ENCODE results near the gene PLCL1.
"Not testable (repeated sequence)": the region's sequence is repeated elsewhere in the genome, so short reads cannot be mapped to it uniquely, and the experiment has no call there.

The PLCL1 gene

DNA sequence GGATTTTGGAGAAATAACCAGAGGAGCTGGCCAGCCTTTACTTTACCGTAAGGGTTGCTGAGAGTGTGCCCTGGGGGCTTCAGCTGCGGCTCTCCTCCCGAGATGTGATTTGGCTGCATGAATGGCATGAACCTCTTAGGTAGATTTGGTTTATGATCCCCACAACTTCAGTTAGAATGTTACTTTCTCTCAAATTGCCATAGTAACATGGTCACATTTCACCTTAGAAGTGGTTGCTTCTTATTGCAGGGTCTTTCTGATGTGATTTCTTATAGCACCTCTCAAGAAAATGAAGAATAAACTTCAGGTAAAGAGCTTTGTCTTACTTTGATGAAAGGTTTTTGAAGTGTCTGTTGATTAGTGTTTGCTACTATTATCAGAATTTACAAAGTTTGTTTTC, 5.6 kb downstream of the PLCL1 start:
- DNase-seq (ENCODE audit: low read depth) = no peak

DNA sequence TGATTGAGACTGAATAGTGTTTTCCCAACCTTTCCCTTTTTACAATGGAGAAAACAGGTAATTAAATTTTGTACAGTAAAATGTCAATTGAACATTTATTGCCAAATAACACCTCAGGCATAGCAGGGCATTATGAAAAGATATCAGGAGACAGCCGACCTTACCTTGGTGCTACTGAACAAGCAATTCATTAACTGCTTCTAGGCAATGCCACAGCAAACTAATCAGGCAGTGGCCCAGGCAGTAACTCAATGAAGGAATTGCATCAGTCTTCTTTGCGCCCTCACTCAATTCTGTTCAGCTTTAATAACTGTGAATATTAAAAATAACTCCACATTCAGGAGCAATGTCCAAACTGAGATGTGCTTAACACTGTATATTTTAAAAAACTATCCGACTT, 6.1 kb downstream of the PLCL1 start:
- DNase-seq (ENCODE audit: low read depth) = no peak

DNA sequence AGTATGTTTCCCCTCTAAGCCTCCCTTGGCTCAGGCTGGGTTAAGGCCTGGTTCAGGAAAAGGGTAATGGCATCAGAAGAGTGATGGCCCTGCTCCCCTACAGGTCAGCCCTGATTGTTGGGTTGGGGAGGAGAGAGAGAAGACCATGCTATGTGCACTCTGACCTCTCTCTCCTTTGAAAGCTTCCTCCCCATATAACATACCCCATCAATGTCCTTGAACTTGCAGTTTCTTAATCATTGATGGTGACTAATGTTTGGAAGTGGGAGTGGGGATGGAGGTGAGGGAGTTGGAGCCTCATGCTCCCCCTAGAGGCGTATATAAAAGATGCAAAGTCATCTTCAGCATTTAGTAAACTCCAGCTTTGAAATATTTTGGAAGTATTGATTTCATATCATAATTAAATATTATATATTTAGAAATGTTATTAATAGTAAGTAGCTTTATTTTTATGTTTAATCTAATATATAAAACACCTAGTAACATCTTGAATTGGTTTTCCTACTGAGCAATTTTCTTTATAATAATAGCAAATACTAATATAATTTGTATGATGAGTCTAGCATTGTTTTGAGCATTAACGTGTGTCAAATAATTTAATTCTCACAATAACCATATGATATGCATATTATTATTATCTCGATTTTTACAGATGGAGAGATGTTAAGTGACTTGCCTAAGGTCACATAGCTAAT, 8.8 kb downstream of the PLCL1 start:
- DNase-seq (ENCODE audit: low read depth) = no peak

DNA sequence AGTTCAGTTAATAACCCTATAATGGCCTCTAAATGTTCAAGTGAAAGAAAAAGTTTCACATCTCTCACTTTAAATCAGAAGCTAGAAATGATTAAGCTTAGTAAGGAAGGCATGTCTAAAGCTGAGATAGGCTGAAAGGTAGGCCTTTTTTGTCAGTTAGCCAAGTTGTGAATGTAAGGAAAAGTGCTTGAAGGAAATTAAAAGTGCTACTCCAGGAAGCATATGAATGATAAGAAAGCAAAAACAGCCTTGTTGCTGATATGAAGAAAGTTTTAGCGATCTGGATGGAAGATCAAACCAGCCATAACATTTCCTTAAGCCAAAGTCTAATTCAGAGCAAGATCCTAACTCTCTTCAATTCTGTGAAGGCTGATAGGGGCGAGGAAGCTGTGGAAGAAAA, 10.1 kb downstream of the PLCL1 start:
- no peak for DNase-seq (ENCODE audit: low read depth)

DNA sequence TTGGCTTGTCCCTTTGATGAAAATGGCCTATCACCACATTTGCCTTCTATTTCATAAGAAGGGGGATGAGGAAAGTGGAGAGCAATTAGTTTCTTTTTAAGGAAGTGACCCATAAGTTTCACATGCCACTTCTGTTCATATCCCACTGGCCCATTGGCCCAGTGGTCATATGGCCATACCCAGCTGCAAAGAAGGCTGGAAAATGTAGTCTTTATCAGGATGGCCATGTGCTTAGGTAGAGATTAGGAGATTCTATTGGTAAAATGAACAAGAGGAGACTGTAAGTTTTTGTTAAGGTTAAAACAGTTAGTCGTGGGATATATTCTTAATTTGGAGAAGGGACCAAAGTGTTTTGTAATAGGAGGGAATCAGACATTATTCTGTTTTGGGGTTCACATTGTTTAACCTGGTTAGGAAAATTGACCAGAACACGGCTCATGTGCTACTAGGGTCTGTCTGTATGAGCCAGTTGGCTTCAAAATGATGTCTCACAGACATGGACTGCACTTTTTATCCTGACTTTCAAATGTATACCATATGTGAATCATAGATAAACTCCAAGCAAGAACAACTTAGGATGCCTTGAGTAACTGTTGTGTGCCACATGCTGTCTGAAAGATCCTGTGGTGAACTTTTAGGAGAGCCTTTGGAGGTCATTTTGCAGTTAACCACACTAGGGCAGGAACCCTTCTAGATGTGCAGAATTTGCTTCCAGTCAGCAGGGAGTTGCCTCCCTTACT, 17.3 kb downstream of the PLCL1 start:
- DNase-seq (ENCODE audit: low read depth) = no peak

DNA sequence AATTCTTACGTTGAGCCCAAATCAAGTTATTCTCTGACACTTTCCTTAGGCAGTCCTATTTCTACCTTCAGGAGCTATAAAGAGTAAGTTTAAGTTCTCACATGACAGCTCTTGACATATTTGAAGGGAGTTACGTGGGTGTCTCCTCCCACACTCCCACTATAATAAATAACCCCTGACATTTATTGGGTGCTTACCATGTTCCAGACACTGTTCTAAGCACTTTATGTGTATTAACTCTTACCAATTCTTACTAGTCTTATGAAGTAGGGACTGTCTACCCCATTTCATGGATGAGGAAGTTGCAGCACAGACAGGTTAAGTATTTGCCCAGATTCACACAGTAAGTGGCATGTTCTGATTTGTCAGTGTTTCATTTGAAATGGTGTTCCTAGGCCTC, 17.9 kb downstream of the PLCL1 start:
- DNase-seq (ENCODE audit: low read depth) = no peak

DNA sequence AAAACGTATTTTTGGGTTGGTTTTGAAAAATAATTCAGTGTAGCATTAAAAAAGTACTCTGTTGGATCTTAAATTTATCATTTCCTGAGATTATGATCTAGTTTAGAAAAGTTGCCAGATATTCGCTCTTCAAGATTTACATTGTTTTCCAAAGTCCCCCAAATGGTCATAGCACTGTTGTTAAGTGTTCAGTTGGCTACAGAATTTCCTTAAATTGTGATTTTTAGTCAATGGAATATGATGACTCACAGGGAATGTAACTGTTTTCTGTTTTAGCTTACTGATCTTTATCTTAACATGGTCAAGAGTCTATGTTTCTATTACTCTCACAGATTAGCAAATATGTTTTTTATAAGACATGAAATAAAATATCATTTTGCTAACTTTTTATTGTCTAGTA, 23.2 kb downstream of the PLCL1 start:
- no peak for DNase-seq (ENCODE audit: low read depth)

DNA sequence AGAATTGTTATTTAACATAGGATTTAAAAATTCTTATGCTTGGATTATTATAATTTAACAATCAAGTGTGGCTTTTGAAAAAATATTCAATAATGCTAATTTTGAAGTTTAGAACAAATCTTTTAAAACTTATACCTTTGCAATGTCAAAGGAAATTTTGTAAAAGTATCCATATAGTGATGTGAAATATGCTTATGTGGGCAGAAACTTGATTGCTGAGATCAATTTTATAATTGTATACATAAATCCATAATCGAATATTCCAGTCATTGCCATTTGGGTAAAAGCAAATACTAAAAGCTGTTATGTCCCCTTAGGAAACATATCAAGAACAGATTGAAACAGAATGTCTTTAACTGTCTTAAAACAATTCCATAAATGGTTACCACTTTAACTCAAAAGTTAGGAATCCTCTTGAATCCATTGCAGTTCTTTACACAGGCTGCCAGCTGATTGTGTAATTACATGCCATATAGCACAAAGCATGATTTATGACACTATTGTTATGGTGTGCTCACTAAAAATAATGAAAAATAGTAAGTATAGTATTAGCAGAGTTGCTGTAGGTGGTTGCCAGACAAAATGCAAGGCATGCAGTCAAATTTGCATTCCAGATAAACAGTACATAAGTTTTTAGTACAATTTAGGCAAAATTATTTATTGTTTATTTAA, 24.2 kb downstream of the PLCL1 start:
- no peak for DNase-seq (ENCODE audit: low read depth)

DNA sequence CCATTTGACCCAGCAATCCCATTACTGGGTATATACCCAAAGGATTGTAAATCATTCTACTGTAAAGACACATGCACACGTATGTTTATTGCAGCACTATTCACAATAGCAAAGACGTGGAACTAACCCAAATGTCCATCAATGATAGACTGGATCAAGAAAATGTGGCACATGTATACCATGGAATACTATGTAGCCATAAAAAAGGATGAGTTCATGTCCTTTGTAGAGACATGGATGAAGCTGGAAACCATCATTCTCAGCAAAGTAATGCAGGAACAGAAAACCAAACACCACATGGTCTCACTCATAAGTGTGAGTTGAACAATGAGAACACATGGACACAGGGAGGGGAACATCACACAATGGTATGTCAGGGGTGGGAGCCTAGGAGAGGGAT, 30.4 kb downstream of the PLCL1 start:
- not testable (repeated sequence) for DNase-seq (ENCODE audit: low read depth)

DNA sequence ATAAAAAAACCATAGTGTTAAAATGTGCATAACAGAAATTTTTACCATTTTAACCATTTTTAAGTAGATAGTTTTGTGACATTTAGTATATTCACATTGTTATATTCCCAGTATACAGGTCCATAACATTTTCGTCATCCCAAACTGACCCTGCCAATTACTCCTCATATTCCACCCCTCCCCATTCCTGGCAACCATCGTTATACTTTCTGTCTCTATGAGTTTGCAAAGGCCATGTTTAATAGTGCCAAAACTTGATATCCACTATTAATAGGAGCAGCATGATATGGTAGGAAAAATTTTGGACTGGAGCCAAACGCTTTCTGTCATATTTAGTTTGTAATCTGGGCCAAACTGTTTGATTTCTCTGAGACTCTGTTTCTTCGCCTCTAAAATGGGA, 30.9 kb downstream of the PLCL1 start:
- DNase-seq (ENCODE audit: low read depth) = no peak

DNA sequence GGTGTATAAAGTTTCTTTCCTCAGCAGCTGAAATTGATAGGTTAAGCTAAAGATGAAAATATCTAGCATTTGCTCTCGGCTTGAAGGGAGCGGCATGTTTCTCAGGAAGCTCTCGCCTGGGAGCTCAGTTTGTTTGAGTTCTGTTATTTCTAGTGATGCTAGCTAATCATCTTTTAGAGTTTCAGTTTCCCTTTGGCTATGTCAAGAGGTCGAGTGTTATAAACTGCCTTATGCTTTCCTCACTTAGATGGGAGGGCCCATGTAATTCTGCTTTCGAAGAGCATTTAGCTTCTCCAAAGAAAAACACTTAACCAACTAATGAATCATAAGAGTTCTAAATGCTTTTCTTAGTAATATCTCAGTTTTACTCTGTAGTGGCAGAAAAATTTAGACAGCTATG, 33.6 kb downstream of the PLCL1 start:
- peak; percentile 11 for DNase-seq (ENCODE audit: low read depth)

DNA sequence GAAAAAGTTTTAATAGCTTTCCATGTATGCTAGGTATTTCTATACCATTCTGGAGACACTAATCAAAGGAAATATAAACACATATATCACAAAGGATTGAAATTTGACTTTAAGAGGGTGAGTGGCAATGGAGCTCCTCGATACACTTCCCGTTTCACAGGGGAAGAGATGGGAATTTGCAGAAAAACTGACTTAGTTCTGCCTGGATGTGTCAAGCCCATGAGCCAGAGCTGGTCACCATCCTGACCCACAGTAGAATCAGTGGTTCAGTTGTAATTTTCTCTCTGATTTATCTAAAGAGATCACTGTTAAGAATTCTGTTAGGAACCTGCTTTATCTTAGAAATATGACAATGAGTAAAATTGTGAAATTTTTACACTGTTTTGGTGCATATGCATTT, 34.2 kb downstream of the PLCL1 start:
- no peak for DNase-seq (ENCODE audit: low read depth)

DNA sequence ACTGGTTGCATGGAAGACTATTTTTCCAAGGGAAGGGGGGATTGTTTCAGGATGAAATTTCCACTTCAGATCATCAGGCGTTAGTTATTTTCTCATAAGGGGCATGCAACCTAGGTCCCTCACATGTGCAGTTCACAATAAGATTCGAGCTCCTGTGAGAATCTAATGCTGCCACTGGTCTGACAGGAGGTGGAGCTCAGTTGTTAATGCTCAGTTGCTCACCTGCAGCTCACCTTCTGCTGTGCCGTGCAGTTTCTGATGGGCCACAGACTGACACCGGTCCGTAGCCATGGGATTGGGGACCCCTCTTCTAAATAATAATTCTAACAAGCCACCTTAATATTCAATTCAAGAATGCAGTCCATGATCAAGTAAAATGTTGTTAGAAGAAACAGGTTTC, 34.9 kb downstream of the PLCL1 start:
- no peak for DNase-seq (ENCODE audit: low read depth)

DNA sequence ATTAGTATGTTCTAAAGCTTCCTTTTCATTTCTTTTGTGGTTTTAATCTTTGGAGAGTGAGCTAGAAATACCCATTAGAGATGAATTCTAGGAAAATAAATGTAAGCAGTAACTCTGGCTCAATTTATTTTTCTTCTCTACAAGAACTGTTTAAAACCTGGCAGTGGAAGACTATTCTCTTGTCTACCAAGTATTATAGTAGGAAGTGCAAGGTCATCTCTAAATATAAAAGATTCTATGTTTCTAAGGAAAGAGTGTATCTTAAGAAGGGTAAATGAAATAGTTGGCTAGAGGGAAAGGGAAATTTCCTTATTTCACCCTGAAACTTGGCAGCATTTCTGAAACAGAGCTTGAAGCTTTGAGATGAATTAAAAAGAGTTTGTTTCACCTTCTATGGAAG, 35.5 kb downstream of the PLCL1 start:
- no peak for DNase-seq (ENCODE audit: low read depth)

DNA sequence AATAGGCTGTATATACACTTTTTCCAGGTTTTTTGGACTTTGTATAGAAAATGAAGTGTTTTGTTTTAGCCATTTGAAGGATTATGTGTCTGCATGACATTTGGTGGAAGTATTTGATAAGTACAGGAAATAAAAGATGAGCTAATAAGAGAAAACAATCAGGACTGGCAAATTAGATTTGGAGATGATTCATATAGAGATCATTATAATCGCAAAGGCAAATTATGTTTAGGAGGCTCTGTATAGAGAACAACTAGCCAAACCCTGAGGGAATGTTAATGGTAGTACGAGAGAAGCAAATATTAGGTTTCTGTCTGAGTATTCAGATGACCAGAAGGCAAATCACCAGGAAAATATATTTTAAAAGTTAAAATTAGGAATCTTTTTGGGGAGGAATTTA, 41.7 kb downstream of the PLCL1 start:
- no peak for DNase-seq (ENCODE audit: low read depth)

DNA sequence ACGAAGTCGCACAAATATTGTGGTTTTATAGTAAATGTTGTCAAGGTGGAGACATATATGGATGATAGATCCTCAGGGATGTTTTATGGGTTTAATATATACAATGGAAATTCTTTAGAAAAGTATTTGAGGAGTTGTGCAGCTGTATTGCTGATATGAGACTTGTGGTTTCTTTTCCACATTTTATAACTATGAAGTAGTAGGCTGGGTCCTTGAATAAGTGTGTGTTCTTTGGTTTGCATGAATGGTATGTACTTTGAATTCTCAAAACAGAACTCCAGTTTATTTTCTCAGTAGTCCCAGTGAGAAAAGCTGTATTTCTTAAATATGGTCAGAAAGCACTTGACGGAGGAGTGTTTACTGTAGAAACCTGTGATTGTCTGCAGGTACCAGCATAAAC, 42.4 kb downstream of the PLCL1 start:
- DNase-seq (ENCODE audit: low read depth) = no peak

DNA sequence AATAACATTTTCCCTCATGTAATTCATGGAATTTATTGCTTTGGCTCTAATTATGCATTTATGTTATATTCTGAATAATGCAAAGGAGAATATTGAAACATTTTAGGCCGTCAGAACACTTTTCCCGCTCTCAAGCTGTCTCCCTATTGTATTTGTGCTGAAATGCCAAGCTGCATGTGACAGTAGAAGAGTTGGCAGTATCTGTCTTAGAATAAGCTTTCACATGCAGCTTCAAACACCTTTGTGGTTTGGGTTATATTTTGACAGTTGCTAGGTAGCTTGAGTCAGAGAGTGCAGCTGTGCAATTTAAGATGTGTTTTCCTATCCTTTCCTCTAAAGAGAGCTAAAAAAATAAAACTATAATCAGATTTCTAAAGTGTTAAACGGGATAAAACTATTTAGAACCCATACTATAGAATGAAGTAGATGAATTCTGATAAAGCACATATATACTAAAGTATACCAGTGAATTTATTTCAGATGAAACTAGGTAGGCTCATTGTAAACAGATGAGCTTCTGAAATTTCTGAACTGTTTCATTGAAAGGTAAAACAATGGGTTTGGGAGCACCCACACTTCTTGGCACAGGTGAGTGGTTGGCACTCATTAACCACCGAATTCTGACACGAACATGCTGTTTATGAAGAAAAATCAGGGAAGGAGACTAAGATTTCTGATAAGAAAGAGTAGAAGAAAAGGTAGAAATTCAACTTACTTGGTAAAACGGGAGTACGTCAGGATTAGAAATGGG, 43.4 kb downstream of the PLCL1 start:
- no peak for DNase-seq (ENCODE audit: low read depth)

DNA sequence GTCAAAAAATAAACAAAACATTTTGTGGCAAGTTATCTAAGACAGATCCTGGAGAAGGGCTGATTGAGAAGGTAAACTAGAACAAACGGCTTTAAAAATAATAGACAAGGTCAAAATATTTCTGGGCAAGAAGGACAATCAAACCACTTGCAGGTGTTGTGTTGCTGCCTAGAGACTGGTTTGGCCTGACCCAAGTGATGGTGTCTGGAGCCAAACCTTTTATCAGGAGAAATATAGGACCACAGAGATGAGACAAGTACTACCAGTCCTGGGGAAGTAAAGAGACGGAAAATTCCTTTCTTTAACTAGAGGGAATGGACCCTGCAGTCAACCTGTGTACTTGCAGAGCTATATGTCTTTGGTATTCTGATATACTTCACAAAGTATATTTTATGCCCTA, 44.2 kb downstream of the PLCL1 start:
- DNase-seq (ENCODE audit: low read depth) = no peak

DNA sequence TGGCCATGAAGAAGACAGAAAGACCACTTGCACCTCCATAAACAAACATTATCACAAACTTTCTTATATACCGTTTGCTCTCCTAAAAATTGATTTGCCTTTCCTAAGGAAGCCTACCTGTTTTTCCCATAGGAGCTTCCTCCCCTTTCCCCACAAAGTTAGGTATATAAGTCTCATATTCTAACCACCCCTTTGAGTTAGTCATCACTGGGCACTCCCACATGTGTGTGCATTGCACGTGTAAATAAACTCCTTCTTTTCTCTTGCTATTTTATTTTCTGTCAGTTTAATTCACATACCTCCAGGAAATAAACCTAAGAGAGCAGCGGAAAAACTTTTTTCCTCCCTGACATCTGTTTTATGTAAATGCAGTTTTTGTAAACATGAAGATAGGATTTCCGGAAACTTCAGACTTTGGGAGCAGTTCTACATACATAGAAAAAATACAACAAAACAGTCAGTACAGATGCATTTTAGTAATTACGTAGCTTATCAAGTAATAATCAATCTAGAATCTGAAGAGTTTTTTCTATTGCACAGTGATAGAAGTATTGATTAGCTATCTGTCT, 46.6 kb downstream of the PLCL1 start:
- DNase-seq (ENCODE audit: low read depth) = no peak

DNA sequence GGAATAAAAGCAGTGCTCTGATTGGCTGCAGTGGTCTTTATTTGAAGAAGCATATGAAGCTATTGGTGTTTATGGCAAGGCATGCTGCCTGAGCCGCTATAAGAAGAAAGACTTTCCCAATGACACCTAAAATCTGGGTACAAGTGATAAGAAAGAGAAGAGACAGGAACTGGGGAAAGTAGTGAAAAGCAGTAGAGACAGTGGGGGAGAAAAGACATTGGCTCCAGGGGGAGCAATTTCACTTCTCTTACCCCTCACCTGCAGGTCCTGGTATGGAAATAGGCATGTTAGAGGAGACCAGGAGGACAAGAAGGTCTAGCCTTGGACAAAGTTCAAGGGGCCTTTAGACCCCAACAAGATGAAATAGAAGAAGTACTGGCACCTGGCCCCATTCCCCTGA, 47.1 kb downstream of the PLCL1 start:
- DNase-seq (ENCODE audit: low read depth) = no peak

DNA sequence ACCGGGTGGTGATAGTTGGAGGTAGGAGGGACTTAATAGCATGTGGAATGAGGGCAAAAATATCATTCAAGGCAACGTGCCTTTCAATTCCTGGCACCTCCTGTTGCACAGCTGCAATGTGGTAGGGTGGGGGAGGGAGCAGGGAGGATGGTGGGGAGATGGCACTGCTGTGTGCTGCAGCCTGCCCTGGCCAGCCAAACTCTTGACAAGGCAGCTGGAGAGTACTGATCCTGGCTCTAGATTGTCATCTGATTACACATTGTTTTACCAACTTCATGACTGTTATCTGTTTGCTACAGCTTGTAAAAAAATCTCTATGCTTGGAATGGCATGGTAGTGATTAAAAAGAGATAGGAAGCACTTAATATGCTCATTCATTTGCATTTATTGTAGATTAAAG, 47.7 kb downstream of the PLCL1 start:
- DNase-seq (ENCODE audit: low read depth) = no peak

DNA sequence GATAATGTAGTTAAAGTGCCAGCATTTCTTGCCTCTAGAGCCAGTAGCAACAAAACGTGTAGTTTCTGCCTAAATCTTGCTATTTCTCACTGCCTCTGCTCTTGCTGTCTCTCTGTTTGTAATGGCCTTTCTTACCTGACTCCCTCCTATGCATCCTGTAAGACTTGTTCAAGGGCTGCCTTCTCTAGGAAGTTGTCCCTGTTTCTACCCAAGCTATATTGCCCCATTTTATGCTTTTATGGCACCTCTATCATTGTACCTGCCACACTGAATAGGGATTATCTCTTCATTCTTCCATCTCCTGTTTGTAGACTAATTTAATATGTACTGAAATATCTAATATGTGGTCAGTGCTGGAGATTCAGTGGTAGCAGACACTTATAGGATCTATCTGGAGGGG, 49.2 kb downstream of the PLCL1 start:
- no peak for DNase-seq (ENCODE audit: low read depth)

All from activated T-cell treated with anti-CD3 and anti-CD28 coated beads for 24 hours (primary cell).